HG03469 (cell line): Measurements from ENCODE around the gene RPL7L1.
A peak's percentile ranks its signal among the peaks of the same experiment; 100 is the strongest.
"Not testable (repeated sequence)": the region's sequence is repeated elsewhere in the genome, so short reads cannot be mapped to it uniquely, and the experiment has no call there.

Source experiments
- ATAC-seq: cut with Tn5 transposase; IDR thresholded peaks from one replicate; pipeline ENCODE4 v1.9.1; 2021; ENCODE audit warnings: mild to moderate bottlenecking, moderate library complexity, moderate number of reproducible peaks; ENCODE audit not compliant: unreplicated experiment

Gene RPL7L1

DNA sequence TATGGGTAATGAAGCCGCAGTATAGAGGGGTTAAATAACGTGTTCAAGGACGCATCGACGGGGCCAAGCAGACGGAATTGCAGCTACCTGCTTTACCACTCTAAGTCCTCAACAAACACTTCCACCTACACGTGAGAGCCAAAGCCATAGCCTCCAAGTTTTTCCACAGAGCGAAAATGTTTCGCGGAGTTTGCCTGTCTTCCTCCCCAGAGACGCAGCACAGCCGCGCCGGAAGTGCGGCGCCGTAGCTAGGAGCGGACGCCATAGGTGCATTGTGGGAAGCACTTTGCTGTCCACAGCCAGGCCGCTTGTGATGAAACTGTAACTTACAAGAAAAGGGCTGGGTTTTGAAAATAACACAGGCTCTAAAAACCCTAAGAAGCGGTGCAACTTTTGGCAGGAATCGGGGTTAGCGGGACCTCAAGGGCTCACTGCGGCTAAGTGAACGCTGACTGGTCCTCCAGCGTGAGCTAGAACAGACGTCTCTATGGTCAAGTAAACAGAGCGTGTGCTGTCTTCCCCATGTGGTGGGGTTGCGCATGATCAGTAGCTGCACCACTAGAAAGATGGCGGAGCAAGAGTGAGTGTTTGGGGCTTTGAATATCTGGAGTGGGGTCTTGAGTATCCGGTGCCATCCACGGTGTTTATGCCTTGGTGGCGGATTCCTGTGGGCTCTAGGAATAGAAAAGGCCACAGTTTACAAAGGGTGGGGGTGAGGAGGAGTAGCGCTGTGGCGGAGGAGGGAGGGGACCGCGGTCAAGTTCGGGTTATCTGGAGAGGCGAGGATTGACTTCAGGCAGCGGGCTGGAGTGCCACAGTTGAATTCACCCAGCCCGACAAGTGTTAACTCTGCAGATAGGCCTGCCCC is at the start of gene RPL7L1:
TSS of gene RPL7L1 (plus strand) at position 245 of the 868 bp plus-strand sequence. CDS start at position 540, 295 bp downstream.
- ATAC-seq = peak; percentile 61

DNA sequence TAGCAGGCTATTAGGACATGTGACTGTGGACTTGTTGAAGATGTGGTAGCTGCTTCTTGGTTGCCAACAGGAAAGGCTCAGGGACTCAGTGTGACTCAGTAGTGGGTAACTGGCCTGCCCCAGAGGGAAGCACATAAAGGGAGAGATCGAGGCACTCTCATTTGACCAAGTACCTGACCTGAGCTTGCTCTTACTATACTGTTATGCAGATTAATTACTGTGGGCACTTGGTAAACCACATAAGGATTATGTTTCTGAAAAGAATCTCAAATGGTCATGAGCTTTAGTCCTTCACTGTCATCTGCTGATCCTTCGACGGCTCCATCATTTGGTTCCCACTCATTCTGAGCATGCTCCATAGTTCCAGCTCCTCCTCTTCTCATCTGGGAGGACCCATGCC is 48.2 kb upstream of the RPL7L1 start:
- no peak for ATAC-seq

DNA sequence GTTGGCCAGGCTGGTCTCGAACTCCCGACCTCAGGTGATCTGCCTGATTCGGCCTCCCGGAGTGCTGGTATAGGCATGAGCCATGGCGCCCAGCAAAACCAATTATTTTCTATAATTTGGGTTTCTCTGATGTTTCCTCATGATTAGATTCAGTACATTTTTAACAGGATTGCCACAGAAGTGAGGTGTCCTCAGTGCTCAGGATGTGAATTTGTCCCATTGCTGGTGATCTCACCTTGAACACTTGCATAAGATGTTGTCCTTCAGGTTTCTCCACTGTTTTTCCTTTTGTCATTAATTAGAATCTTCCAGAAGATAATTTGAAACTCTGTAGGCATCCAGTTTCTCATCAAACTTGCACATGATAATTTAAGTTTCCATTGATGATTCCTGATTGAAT is 45.4 kb upstream of the RPL7L1 start:
- no peak for ATAC-seq

DNA sequence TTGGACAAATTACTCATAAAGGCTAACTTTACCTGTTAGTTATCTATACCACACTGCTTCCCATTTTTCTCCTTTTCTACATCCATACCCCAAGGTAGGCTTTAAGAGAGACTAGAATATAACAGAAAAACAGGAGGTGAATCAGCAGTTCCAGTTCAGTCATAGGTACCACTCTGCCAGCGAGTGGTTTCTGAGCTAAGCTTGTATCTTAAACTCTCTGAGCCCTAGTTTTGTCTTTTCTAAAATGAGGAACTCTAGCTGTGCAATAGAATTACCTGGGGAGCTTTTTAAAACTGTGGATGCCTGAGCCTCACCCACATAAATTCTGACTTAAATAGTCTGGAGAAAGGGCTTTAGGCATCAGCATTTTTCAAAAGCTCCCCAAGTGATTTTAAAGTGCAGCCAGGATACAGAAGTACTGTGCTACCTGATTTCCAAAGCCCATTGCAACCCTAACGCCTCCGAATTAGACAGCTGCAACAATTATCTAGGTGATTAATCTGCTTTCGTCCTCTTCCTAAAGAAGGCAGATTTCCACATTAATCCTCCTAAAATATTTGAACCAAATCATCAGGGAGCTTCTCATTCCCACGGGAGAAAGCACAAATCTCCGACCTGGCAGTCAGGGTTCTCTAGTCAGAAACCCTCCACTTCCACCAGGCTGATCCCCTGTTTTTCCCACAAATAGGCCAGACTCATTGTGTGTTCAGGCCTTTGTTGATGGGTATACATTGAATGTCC is 37.4 kb upstream of the RPL7L1 start:
- ATAC-seq = no peak

DNA sequence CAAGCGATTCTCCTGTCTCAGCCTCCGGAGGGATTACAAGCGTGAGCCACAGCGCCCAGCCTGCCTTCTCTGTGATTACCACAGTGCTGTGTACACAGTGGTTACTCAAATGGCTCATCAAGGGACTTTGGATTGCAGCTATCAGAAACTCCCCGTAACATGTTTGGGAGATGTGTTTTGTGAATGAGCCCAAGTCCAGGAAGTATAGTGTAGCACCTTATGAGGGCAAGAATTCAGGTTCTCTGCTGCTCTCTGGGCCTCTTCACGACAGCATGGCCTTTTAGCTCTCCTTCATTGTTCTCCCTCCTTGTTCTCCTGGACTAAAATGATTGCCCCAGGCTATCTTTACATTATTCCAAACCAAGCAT is 34.1 kb upstream of the RPL7L1 start:
- ATAC-seq = no peak

DNA sequence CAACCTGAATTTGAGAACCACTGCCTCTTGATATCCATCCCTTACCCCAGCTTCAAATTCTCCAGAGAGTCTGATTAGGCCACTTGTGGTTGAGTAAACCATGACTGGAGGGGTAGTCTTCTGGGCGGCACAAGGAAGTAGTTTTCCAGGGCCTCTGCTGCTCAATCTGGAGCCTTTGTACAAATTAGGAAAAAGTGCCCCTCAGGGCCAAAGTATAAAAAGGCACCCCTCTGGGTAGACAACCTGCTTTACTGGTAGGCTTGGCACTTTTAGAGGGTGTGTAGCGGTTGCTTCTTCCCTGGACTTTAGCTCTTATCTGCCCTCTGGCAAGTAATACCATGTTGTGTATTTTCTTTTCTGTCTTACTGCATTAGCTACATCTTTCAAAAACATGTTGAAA is 32.9 kb upstream of the RPL7L1 start:
- ATAC-seq = no peak

DNA sequence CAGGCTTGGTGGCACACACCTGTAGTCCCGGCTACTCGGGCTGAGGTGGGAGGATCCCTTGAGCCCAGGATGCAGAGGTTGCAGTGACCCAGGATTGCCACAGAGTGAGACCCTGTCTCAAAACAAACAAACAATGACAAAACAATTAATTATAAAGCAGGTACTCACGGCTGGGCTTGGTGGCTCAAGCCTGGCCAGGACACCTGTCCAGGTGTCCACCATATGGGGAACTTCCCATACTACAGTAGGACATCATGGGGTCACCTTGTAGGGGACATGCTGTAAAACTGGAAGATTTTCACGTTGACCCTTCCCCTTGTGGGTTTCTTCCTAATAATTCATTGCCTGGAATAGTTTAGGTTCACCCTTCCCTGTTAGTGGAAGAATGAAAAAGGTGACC is 30.7 kb upstream of the RPL7L1 start:
- ATAC-seq = no peak

DNA sequence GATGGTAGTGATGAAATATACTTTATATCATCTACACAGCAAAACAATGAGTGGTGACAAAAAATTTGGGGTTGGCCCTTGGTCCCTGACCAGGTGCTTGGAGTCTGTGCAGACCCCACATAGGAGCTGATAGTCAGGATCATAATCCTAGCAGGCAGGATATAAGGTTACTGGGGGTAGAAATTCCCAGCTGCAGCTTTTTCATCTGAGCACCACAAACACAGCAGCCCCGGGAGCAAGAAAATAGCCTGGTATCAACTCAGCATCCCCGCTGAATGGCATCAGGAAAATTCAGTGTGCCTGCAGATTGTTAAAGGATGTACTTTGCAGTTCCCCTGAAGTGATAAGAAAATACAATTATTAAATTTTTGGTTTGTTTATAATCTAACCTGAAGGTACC is 27.8 kb upstream of the RPL7L1 start:
- no peak for ATAC-seq

DNA sequence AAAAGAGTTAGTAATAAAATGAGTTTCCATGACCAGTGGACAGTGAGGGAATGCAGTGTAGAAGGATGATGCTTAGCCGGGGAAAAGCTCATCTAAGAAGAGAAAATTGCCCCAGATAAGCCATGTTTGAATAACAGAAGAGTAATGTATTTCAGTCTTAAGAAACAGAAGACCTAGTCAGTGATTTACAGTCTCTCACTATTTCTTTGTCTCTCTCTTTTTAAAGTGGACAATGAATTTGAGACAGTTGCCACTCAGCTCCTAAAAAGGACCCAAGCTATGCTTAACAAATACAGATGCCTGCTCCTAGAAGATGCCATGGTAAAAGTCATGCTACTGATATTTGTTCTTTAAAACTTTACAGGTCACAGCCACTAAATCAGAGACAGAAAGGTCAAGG is 19.4 kb upstream of the RPL7L1 start:
- ATAC-seq = no peak

DNA sequence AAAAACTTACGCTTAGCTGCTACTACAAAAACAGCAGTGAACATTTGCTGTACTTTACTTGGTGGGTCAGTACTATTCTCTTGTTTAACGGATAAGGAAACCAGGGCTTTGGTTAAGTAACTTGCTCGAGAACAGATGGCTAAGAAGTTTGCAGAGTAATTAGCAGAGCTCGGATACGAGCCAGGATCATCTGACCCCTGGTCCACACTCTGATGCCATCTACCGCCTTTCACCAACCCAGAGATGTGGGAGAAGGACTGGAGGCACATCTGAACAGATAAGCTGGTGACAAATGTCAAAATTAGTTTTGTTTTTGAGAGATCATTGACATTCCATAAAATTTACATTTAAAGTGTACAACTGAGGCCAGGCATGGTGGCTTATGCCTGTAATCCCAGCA is 18.9 kb upstream of the RPL7L1 start:
- ATAC-seq = no peak

DNA sequence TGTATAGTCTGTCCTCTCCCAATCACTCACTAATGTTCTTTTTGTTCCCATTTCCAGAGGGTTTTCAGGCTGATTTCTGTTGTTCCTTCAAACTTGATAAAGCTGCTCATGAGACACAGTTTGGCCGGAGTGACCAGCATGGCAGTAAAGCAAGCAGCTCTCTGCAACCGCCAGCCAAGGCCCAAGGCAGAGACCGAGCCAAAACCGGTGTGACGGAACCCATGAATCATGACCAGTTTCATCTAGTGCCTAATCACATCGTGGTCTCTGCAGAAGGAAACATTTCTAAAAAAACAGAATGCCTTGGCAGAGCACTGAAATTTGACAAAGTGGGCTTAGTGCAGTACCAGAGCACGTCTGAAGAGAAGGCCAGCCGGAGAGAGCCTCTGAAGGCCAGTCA is 14.8 kb upstream of the RPL7L1 start:
- no peak for ATAC-seq

DNA sequence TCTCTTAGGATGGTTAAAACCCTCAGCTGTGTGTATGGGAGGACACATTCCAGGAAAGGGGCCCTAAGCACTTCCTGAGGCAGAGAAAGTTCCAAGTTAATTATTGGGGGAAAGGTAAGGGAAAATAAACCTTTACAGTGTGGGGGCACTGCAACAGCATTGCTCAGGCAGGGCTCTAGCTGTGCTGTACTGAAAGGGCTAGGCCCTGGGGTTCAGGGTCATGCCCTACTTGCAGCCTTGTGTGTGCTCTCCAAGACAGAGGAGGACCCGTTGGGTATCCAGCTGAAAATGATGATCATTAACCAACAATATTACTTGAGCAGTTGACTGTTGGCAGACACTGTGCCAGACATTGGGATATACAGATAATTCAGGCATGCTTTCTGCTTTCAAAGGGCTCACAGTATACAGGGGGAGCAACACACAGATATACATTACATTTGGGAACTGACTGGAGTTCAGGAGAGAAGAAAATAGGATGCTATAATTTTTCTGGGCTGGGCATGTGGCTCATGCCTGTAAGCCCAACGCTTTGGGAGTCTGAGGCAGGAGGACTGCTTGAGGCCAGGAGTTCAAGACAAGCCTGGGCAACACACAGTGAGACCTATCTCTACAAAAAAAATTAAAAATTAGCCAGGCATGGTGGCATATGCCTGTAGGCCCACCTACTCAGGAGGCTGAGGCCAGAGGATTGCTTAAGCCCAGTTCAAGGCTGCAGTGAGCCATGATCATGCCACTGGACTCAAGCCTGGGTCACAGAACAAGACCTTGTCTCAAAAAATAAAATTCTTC is 9.1 kb upstream of the RPL7L1 start:
- no peak for ATAC-seq

DNA sequence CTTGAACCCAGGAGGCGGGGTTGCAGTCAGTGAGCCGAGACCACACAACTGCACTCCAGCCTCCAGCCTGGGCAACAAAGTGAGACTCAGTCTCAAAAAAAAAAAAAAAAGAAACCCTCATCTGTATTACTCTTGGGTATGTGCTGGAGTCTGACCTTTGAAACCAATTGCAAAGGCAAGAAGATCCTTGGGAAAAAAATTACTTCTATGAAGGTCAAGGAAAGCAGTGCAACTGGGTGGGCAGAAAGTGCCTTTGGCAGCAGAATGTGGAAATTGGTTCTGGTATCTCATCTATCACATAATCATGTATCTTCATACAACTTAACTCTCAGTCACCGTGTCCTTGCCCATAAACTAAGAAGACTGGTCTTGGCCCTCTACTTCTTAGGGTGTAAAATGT is 7.7 kb upstream of the RPL7L1 start:
- ATAC-seq = no peak

DNA sequence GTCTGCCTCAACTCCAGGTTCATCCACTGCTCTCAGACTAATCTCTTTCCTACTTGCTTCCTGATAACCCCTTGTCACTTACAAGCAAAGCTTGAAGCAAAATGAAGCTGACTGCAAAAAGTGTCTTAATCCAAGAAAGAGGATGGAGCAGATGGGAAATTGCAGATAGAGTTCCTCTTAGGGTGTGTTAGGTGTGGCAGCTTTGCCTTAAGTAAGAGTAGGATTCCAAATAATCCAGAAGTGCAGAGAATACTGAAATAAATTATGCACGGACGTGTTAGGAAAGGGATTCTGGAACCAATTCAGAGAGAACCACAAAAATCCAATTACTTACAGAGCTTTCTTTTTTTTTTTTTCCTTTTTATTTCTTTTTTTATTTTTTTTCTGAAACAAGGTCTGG is 6.1 kb upstream of the RPL7L1 start:
- ATAC-seq = no peak

DNA sequence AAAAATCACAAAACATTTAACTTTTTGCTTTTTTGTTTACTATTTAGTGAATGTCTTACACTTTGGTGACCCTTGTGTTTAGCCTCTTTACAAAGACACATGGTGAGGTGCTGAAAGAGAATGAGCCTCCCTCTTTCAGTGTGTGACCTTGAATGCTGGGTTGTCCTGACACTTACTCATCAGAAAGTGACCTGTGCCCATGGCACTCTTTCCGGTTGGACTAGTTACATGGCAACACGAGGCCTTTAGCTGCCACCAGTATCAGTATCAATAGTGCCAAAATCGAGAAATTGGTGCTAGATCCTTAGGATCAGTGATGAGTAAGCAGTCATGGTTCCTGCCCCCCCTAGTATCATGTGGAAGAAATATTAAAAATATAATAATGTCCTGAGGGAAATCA is 1.7 kb upstream of the RPL7L1 start:
- no peak for ATAC-seq

DNA sequence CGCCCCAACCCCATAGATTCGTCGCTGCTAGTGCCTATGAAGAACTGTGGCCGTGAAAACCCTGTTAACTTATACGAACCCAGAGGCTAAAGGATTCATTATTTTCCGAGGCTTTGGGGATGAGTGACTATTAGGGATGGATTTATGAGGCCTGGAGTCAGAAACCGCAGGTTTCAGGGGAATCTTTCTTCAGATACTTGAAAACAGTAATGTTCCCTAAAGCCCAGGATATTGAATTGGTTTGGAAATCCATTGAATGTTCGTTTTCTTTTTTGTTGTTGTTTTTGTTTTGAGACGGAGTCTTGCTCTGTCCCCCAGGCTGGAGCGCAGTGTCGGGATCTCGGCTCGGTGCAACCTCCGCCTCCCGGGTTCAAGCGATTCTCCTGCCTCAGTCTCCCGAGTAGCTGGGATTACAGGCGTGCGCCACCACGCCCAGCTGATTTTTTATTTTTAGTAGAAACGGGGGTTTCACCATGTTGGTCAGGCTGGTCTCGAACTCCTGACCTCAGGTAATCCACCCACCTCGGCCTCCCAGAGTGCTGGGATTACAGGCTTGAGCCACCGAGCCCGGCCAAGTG is 913 bp downstream of the RPL7L1 start:
- ATAC-seq = not testable (repeated sequence)

DNA sequence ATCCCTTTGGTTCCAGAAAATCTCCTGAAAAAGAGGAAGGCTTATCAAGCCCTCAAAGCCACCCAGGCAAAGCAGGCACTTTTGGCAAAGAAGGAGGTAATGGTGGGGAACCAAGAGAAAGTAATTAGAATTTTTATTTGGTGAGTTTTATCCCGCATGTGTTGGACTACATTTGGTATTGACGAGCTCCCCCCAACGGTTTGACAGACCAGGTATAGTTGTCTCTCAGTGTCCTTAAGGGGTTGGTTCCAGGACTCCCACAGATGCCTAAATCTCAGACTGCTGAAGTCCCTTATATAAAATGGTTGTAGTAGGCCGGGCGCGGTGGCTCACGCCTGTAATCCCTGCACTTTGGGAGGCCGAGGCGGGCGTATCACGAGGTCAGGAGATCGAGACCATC is 1.5 kb downstream of the RPL7L1 start:
- ATAC-seq = not testable (repeated sequence)

DNA sequence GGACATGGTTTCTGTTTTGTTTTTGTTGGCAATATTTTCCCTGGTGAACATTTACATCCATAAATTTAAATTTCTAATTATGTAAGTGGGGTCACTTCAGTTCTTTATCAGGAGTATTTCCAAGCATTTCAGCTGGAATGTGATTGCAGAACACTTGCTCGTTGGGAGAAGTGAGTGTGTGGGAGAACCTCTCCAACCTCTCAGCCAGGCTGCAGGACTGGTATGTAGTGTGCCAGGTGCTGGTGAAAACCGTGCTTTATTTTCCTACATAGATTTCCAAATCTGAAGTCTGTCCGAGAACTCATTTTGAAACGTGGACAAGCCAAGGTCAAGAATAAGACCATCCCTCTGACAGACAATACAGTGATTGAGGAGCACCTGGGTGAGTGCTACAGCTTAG is 6.3 kb downstream of the RPL7L1 start:
- no peak for ATAC-seq

DNA sequence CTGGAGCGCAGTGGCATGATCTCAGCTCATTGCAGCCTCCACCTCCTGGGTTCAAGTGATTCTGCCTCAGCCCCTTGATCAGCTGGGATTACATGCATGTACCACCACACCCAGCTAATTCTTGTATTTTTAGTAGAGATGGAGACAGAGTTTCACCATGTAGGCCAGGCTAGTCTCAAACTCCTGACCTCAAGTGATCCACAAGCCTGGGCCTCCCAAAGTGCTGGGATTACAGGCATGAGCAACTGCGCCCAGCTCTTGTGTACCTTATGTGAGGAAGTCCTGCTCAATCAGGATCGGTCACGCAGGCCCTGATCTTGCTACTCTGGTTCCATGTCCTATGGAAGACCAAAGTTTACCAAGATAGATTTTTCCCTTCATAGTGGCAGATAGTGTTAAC is 8.8 kb downstream of the RPL7L1 start:
- not testable (repeated sequence) for ATAC-seq

DNA sequence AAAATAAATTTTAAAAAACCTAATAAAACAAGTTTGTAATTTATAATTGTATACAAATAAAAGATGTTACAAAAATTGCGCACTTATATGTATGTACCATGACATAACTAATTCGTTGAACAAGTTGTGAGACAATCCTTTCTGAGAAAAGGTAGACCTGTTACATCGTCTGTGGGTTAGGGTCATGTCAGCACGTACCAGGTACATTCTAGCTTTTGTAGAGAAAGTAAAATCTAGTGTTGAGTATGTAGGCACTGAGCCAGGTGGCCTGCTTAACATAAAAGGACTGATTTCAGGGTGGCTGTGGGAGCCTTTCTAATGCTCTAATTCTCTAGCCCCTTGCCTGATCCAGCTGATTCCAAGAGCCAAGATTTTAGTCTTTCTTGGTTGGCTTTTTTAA is 10.4 kb downstream of the RPL7L1 start:
- no peak for ATAC-seq
